Brain pericyte (primary cell): ENCODE measurements around the gene STX11.

Experiments
- DNase-seq: peaks from one replicate; pipeline ENCODE4 v3.0.0-alpha.2; 2012; ENCODE audit warnings: low read depth, low spot score

Gene STX11

GRCh38 chr6:144141470-144141869, 8.8 kb upstream of the STX11 start:
- no peak for DNase-seq

GRCh38 chr6:144143106-144143505, 7.2 kb upstream of the STX11 start:
- no peak for DNase-seq

- no peak for DNase-seq
These were observed 6.4 kb upstream of the STX11 start for GRCh38 chr6:144143878-144144277.

- no peak for DNase-seq
These were observed 5.3 kb upstream of the STX11 start for GRCh38 chr6:144144996-144145395.

- DNase-seq, result no peak
These were observed 4.8 kb upstream of the STX11 start for GRCh38 chr6:144145541-144145940.

- DNase-seq, result no peak
These were observed 1.4 kb upstream of the STX11 start for GRCh38 chr6:144148886-144149285.

GRCh38 chr6:144149558-144149893, 791 bp upstream of the STX11 start:
- DNase-seq, result no peak

GRCh38 chr6:144150710-144151657, 667 bp downstream of the STX11 start:
- no peak for DNase-seq

- no peak for DNase-seq
These were observed 2.1 kb downstream of the STX11 start for GRCh38 chr6:144152334-144152900.

- no peak for DNase-seq
These were observed 2.9 kb downstream of the STX11 start for GRCh38 chr6:144153260-144153659.

- DNase-seq, result no peak
These were observed 3.7 kb downstream of the STX11 start for GRCh38 chr6:144153971-144154370.

GRCh38 chr6:144155529-144155928, 5.2 kb downstream of the STX11 start:
- DNase-seq, result no peak

GRCh38 chr6:144156338-144156737, 6.0 kb downstream of the STX11 start:
- no peak for DNase-seq

- no peak for DNase-seq
These were observed 6.7 kb downstream of the STX11 start for GRCh38 chr6:144156991-144157390.

- DNase-seq, result no peak
These were observed 7.8 kb downstream of the STX11 start for GRCh38 chr6:144158133-144158532.

- DNase-seq, result no peak
These were observed 8.9 kb downstream of the STX11 start for GRCh38 chr6:144159223-144159622.

GRCh38 chr6:144159742-144160141, 9.4 kb downstream of the STX11 start:
- no peak for DNase-seq

GRCh38 chr6:144160431-144161005, 10.2 kb downstream of the STX11 start:
- no peak for DNase-seq

GRCh38 chr6:144161975-144162374, 11.7 kb downstream of the STX11 start:
- DNase-seq, result no peak

- no peak for DNase-seq
These were observed 12.7 kb downstream of the STX11 start for GRCh38 chr6:144162977-144163376.

- DNase-seq, result no peak
These were observed 15.5 kb downstream of the STX11 start for GRCh38 chr6:144165784-144166183.

GRCh38 chr6:144170044-144170443, 19.7 kb downstream of the STX11 start:
- no peak for DNase-seq

- no peak for DNase-seq
These were observed 21.1 kb downstream of the STX11 start for GRCh38 chr6:144171406-144171805.
